GM15510 (cell line): ENCODE data around the gene ZNF302.

ENCODE experiments used
- POLR2A ChIP-seq: IDR thresholded peaks from 3 replicates; pipeline ENCODE4 v1.6.1; 2011; ENCODE audit warnings: borderline replicate concordance; ENCODE audit not compliant: insufficient read length; ENCODE audit errors: extremely low read depth

The ZNF302 gene

DNA sequence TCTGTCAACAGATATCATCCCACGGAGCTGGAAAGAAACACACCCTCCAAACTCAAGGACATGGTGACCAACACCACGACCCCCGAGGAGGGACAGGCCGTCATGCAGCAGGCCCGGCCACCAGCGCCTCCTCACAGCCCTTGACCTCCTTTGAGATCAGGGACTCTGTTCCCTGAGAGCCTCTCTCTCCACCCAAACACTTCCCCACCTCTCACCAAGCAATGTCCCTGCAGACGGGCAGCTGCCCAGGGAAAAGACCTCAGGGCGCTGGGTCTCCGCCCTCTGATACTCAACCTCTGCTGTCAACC is 10.6 kb upstream of the ZNF302 start:
- TF ChIP-seq POLR2A = no peak

DNA sequence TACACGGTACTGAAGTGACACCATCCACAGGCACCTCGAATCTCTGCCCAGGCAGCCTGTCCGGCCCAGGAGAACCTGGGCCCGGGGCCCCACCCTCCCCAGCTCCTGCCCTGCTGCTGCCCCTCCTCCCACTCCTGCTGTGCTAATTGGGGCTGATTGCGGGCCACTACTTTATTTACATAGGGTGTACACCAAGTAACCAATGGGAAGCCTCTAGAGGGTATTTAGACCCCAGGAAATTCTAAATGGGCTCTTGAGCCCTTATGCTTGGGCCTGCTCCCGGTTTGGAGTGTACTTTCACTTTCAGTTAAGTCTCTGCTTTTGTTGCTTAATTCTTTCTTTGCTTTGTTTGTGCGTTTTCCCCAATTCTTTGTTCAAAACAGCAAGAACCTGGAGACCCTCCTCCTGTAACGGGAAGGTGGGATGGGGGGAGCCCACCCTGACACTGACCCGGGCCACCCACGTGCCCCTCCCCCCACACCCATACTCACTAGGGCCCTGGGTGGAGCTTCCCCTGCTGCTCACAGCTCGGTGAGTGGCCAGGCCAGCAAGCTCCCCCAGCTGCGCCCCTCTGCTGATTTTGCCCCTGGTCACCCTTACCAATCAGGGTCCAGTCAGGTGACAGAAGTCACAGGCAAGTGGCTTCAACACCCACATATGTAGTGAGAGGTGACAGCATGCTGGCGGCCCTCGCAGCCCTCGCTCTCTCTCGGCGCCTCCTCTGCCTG is 10.0 kb upstream of the ZNF302 start:
- TF ChIP-seq POLR2A = no peak

GRCh38 chr19:34669305-34669704 is 8.2 kb upstream of the ZNF302 start:
- no peak for TF ChIP-seq POLR2A

- TF ChIP-seq POLR2A = no peak
Measured at GRCh38 chr19:34671972-34672371, 5.5 kb upstream of the ZNF302 start.

GRCh38 chr19:34673590-34673989 is 3.9 kb upstream of the ZNF302 start:
- no peak for TF ChIP-seq POLR2A

DNA sequence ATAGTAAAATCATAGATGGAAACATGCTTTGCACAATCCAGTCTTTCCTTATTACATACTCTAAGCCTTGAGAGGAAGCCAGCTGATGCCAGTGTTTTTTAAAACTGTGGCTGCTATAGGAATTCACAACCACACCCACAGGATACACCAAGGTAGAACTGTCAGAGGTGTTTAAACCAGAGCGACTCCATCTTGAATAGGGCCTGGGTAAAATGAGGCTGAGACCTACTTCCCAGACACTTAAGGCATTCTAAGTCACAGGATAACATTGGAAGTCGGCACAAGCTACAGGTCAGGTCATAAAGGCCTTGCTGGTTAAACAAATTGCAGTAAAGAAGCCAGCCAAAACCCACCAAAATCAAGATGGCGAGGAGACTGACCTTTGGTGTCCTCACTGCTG is 2.2 kb upstream of the ZNF302 start:
- no peak for TF ChIP-seq POLR2A

DNA sequence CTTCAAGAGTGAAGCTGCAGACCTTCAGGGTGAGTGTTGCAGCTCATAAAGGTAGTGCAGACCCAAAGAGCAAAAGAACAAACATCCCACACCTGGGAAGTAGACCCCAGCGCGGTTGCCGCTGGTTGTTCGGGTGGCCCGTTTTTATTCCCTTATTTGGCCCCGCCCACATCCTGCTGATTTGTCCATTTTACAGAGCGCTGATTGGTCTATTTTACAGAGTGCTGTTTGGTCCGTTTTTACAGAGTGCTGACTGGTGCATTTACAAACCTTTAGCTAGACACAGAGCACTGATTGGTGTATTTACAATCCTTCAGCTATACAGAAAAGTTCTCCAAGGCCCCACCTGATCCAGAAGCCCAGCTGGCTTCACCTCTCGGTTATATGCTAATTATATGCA is 1.6 kb upstream of the ZNF302 start:
- no peak for TF ChIP-seq POLR2A

GRCh38 chr19:34676697-34677385 is 637 bp upstream of the ZNF302 start, which contains the start of gene SCGB2B2:
Gene SCGB2B2 (minus strand): TSS chr19:34677159. CDS start chr19:34594563, 82,596 bp downstream.
- TF ChIP-seq POLR2A = no peak

DNA sequence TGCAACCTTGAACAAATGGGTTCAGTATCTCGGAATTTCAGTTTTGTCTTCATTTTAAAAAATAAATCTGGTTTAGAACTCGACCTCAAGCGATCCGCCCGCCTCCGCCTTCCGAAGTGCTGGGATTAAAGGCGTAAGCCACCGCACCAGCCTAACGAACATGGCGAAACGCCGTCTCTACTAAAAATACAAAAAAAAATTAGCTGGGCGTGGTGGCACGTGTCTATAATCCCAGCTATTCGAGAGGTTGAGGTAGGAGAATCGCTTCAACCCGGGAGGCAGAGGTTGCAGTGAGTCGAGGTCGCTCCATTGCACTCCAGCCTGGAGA is 571 bp downstream of the ZNF302 start:
- no peak for TF ChIP-seq POLR2A

DNA sequence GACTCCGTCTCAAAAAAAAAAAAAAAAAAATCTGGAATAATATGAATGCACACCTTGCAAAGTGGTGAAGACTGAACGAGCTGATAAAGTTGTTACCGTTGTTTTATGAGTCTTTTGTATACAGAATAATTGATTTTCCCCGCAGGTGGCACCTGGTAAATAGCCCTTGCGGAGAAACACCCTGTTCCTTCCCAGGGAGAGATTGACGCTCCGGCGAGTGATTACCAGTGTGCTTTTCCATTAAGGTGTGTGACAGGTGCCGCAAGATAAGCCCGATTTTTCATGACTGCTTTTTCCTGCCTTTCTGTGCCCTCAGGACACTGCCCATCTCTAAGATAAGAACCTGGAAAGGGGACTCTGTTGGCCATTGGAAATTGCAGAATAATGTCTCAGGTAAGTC is 943 bp downstream of the ZNF302 start:
- TF ChIP-seq POLR2A = no peak

GRCh38 chr19:34681478-34681877 is 4.0 kb downstream of the ZNF302 start:
- TF ChIP-seq POLR2A = no peak

DNA sequence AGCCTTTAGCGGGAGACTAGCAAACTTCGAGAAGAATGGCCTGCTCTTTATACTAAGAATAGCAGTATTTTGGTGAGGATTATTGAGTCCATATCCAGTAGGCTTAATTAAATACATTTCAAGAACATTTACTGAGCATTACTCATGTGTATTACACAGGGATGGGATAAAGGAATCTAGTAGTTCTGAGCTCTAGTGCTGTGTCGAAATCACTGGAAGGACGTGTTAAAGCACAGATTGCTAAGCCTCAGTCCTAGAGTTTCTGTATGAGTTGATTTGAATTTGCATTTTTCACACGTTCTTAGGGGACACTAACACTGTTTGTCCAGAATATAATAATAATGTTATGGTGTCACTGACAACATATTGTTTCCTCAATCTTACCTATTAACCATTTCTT is 9.0 kb downstream of the ZNF302 start:
- TF ChIP-seq POLR2A = no peak

GRCh38 chr19:34687348-34687747 is 9.9 kb downstream of the ZNF302 start:
- no peak for TF ChIP-seq POLR2A

- no peak for TF ChIP-seq POLR2A
Measured at GRCh38 chr19:34688592-34688991, 11.1 kb downstream of the ZNF302 start.

DNA sequence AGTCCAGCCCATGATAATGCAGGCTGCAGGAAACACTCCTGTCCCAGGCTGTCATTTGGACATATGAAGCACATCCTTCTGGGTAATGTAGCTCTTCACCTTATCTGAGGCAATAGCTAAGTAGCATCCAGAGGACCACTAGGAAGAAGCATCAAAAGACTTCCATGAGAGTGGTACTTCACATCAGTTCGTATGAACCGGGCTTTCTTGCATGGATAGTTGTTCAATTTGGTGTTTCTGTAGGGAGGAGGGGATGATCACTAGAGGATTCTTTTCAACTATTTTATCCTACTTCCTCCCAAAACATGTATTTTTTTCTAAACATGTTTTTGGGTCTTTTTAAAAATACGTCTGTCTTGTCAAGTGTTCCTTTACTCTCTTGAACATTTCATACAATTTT is 12.9 kb downstream of the ZNF302 start:
- no peak for TF ChIP-seq POLR2A

- no peak for TF ChIP-seq POLR2A
Measured at GRCh38 chr19:34692549-34692948, 15.1 kb downstream of the ZNF302 start.

DNA sequence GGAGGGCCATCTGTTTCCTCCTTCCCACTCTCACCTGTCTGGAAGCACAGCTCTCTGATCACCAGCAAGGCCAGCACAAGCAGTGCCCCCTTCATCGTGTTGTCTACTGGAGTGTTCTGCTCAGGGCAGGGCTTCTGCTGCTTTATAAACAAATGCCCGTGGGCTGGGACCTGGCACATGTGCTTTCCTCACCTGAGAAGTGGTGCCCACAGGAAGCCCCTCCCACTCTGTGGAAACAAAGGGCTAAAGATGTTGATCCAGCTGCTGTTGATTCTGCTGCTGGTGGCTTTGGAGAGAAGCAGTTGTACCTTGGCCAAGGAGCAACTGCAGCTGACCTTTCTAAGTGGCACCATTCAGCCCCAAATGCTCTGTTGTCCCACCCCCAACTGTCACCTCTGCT is 30.2 kb downstream of the ZNF302 start:
- TF ChIP-seq POLR2A = no peak

GRCh38 chr19:34711890-34712289 is 34.4 kb downstream of the ZNF302 start:
- TF ChIP-seq POLR2A = no peak
